Hematopoietic multipotent progenitor cell treated with erythropoietin and hydrocortisone succinate and interleukin-3 and kit ligand, for 8 days (in vitro differentiated cells): ENCODE measurements around the gene RBM26.

ENCODE experiments used
- DNase-seq: peaks from one replicate; pipeline ENCODE4 v3.0.0-alpha.2; 2015

Gene RBM26

DNA sequence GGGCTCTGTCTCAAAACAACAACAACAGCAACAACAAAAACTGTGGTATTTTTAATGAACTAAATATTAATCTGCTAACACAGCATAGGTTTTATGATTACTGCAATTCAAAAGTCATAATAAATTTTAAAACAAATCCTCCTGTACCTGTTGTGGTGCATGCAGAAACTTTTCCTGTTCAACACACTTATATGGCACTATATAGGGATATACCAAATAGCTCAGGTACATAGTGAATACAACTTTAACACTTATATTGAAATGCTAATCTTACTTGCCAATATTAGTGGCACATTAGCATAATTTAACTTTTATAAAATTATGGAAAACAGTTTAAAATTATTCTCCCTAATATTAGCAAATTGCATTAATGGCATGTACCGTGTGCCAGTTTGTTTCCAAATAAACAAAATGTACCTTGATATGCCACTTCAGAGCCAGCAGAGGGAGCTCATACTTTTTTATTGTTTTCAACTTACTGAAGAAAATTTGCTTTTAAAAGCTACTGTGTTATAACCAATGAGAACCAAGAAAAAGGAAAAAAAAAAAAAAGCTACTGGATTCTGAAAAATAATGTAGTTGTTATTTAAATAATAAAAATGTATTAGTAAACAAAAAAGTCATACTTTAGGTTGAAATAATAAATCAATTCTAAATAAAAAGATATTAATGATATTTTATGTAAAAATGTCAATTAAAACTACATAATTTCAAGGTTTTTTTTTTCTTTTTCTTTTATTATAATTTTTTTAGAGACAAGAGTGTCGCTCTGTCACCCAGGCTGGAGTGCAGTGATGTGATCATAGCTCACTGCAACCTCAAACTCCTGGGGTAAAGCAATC lies 18.0 kb upstream of the RBM26 start:
- DNase-seq, result peak; percentile 70

DNA sequence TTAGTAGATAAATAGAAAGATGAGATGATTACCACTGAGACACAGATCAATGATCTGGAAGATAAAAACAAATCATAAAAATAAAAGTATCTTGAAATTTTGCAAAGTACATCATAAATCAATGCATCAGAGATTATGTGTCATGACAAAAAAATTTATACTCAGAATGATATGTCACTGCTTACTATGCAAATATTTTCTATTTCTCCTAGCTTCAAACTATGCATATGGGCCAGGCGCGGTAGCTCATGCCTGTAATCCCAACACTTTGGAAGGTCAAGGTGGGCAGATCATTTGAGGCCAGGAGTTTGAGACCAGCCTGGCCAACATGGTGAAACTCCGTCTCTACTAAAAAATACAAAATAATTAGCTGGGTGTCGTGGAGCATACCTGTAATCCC lies 17.3 kb upstream of the RBM26 start:
- DNase-seq, result no peak

DNA sequence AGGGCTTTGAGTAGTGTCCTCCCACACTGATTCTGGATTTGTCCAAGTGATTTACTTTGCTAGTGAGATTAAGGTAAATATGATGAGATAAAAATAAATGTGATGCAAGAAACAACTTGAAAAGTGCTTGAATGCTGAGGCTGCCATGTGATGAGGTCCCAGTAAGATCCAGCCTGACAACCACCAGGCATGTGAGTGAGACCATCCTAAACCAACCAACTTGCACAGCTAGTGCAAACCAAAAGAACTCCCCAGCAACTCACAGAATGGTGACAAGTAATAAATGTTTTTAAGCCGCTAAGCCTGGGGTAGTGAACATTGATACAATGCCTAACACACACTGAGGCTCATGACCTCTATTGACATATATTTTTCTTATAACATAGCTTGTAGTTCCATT lies 13.3 kb upstream of the RBM26 start:
- DNase-seq, result no peak

DNA sequence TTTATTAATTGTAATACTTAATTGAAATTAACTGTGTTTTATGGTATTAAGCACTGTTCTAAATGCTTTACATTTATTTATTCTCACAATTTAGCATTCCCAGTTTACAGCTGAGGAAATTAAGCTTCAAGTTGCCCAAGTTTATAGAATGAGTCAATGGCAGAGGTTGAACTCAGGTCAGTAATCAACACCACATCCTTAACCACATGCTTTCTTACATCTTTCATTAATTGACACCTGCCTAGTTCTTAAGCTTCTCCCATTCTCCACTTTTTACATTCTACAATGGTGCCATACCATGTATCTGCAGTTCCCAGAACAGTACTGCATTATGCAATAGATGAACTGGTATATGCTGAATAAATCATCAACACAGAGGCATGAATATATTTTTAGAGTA lies 11.7 kb upstream of the RBM26 start:
- DNase-seq, result no peak

DNA sequence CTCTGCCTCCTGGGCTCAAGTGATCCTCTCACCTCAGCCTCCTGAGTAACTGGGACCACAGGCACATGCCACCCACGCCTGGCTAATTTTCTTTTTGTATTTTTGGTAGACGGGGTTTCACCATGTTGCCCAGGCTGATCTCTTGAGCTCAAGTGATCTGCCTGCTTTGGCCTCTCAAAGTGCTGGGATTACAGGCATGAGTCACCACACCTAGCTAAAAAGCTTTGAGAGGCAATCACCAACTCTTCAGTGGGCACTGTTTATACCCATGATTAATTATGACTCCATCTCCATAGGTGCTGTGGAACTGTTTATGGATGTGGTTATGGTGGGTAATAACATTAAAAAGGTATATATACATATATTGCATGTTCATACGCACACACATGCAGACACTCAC lies 7.5 kb upstream of the RBM26 start:
- no peak for DNase-seq

DNA sequence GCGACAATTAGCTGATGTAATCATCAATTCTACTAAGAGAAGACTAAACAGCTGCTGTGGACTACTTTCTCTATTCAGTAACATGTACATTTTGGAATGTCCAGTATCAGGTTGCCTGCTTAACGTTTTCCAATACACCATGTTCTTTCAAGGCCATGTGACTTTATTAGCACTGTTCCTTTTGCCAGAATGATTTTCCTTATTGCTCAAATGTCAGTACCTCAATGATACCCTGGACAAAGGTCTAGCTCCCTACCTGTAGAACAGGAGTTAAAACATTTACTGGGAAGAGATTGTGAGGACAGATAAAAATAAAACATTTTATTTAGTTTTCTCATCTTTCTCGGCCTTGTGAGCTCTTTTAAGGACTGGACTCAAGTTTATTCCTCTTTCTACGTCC lies 3.8 kb upstream of the RBM26 start:
- DNase-seq, result no peak

DNA sequence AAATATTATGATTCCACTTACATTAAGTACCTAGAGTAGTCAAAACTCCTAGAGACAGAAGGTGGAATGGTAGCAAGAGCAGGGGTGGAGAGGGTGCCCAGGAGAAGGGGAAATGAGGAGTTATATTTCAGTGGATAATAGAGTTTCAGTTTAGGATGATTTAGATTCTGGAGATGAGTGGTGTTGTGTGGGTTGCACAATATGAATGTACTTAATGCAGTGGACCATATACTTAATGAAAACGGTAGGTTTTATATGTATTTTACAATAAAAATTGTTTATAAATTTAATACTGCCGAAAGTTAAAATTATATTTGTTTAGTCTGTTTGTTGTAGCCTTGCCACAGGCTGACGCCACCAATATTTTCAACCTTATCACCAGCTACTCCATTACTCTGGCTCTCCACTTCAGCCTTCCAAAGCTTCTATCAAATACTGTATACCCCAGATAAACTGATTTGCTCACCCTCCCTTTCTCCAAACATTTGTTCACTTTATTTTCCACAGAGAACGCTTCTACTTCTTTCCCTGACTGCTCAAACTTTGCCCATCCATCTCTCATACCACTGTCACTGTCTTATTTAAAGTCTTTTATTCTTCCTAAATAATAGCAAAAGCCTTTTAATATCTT lies 1.4 kb upstream of the RBM26 start:
- no peak for DNase-seq

DNA sequence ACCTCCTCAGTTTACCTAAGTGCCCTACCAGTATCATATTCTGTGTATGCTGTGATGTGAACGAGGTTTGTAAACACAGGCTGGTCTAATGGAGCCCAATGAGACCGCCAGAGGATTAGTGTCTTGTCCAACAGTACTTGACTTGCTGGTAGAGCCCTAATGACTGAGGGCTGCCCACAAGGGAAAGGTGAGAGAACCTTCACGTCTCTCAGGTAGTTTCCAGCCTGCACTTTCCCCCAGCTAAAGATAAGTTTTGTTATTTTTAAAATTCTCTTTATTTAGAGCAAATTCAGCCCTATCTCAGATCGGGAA lies 498 bp upstream of the RBM26 start:
- no peak for DNase-seq

DNA sequence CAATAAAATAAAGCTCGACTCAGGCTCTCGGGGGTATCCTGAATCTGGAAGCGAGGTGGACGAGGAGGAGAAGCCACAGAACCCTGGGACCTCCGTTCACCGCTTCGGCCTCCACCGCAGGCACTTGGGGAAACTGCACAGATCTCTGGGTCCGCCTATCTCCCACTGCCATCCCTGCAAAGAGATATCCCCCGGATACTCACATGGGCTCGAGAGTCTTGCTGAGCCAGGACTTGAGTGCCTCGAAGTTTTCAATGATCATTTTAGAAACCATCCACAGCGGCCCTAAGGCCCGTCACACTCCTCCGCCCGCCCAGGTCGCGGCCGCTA lies 589 bp downstream of the RBM26 start:
- peak; percentile 47 for DNase-seq

DNA sequence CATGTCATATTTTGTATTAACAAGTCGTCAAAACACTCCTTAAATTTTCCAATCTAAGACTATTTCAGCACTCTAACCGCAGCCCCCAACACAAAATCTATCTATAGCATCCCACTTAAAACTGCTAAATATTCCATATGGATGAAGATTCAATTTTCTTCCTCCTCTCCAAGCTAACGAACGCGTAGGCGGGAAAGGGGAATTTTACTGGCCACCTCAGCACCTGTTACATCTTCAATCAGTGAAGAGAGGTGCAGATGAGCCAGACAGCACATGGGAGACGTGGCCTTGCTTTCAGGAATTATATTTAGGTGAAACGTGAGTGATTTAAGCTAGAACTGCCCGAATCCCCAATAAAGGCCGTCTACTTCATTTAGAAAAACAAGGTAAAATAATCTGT lies 1.1 kb downstream of the RBM26 start:
- no peak for DNase-seq

DNA sequence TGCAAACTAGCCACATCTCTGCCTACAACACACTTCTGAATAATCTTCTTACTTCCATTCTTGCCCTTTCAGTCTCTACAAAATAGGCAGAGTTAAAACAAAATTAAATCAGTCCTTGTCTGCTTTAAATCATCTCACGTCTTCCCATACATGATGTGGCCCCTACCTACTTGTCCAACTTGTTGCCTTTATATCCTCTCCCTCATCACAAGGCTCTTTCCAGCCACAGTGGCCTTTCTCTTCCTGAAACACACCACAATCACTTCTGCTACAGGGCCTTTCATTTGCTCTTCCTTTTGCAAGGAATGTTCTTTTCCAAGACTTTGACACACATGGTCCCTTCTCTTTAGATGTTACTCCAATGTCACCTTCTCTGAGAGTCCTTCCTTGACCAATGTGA lies 1.7 kb downstream of the RBM26 start:
- no peak for DNase-seq

DNA sequence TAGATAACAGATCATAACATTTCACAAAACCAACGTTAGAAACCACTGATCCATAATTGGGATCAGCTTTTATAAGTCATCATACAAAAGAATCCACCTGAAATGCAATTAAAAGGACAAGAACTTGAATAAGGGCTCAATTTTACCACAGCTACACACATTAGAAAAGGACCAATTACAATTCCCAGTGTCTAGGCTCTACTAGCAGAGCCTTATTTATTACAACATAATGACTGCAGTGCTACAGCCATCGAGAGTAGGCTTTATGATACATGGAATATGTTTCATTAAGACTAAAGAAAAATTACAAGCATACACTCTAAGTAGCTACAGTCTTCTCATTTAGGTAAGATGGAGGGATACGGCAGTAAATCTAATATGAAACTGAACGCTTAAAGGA lies 2.9 kb downstream of the RBM26 start:
- no peak for DNase-seq

DNA sequence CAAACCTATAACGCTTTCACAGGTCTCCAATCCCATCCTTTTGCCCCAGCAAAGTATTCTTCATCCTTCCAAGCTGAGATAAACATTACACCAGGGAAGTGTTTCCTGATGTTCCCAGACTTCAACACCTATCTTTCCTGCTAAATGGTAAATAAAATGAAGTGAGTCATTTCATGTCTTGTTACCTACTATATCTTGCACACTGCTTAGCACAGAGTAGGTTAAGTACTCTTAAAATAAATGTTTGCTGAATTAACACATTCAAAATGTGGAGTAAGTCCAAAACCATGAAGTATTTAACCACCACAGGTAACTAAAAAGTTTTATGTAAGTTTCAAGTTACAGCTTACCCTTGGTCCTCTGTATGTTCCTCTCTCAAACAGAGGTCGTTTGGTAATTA lies 3.4 kb downstream of the RBM26 start:
- DNase-seq, result no peak

DNA sequence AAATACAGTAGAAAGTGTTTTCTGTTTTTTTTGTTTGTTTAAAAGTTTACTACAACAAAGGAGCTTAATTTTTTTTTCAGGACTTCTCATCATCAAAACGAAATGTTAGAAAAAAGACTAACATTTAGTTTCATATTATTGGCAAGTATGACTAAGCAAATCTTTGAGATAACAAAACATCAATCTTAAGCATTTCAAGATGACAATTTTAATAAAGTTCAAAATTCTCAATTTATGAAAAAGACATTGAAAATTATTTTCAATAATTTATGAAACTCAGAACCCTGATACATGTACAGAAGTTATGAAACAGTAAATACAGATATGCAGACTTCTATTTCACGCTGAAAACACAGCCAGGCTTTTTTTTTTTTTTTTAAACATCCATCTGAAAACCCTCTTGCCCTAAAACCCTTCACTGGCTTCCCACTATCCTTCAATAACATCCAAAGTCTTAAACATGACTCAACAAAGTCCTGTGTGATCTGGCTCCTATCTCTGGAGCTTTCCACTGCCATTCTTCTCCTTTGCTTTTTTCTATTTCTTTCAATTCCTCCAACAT lies 3.9 kb downstream of the RBM26 start:
- no peak for DNase-seq

DNA sequence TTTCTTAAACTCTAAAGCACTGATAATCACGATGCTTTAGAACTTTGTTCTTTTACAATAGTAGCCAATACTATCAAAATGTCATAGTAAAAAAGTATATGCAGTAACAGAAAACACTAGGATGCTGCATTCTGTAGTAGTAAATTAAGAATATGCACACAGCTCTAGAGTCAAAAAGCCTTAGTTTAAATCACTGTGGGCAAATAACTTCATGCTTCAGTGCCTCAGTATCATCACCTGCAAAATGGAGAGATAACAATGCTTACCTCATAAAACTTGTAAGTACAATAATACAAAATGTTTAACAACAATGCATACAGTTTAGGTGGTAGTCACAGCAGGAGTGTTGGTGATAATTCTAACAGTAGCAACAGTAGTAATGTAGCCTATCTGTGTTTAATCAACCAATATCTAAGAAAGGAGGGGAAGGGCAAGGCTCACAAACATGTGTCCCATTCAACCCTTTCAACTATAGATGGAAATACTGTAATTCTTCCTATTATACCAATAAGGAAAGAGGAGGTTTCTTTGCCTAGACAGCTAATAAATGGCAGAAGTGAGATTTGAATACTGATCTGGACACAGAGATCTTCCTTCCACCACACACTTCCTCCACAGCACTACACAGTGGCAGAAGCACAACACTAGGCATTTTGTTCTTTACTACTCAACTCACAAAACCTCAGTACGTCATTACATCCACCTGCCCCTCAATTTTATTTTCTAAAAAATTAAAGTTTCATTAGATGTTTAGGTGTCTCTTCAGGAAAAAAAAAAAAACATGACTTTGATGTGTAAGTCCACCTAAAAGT lies 4.6 kb downstream of the RBM26 start:
- DNase-seq, result no peak

DNA sequence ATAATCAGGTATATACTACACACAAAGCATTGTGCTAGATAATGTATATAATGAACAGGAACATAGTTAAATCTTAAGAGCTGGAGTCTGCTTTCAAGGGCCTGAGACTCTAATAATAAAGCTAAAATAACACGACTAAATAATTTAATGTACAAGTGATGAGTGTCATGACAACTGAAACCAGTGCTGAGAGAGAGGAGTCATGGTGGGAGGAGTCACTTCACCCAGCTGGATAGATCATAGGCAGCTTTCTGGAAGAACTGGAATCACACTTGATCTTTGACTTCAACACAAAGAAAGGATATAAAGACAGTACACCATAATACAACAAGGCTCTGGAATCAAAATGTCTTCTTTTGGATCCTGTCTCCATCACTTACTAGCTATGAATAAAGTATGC lies 7.1 kb downstream of the RBM26 start:
- no peak for DNase-seq

DNA sequence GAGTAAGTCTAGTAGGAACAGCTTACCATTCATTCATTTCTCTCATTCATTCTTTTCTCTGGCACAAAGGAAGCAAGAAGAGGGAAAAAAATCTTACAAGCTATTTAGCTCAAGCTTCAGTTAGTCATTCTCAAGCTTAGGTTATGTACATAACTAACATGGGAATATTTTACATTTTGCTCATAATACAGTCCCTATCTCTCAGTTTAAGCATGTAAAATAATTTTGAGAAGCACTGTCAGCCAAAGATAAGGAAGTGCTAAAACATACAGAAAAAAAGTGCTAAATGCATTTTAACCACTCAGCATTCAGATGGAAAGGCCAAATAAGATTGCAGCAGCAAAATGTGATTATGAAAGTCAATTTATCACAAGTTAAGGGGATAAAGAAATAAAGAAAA lies 7.9 kb downstream of the RBM26 start:
- peak; percentile 70 for DNase-seq

DNA sequence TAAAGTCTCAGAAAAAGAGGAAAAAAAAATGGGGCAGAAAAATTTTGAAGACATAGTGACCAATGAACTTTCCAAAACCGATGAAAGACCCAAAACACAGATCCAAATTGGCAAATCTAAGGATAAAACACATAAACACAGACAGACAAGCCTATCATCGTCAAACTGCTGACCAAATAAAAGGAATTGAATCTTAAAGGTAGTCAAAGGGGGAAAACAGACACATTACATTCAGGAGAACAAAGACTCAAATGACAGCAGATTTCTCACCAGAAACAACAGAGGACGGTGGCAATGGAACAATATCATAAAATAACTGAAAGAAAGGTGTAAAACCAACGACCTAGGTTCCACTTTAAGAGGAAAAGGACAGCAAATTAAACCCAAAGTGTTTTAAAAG lies 10.2 kb downstream of the RBM26 start:
- DNase-seq, result no peak

DNA sequence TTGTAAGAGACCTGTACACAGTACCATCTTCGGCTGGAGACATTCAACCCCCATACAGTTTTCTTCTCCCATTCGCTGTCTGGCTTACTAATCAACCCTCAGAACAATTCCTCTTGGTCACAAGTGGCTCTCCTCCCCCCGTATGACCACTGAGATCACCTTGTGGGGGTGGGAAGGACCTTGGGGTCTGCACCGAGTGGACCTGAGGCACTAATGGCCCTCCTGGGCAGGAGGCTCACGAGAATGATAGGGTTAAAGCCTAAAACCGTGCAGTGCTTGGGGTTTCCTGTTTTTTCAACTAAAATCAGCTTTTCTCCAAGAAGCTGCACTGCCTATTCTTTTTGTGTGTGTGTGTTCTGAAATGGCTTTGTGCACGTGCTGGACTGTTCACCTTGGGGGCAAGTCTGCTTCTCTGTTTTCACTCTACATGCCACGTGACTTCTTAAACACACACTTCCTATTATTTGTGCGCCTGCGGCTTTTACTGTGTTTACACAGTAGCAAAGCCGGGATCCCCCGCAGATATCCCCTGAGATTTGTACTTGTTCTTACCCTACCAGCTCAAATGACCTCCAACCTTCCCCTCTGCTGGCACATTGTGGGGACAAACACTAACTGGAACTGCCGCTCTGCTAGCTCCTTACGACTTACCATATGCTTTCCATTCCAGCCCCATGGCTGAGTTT lies 12.3 kb downstream of the RBM26 start:
- DNase-seq, result no peak

DNA sequence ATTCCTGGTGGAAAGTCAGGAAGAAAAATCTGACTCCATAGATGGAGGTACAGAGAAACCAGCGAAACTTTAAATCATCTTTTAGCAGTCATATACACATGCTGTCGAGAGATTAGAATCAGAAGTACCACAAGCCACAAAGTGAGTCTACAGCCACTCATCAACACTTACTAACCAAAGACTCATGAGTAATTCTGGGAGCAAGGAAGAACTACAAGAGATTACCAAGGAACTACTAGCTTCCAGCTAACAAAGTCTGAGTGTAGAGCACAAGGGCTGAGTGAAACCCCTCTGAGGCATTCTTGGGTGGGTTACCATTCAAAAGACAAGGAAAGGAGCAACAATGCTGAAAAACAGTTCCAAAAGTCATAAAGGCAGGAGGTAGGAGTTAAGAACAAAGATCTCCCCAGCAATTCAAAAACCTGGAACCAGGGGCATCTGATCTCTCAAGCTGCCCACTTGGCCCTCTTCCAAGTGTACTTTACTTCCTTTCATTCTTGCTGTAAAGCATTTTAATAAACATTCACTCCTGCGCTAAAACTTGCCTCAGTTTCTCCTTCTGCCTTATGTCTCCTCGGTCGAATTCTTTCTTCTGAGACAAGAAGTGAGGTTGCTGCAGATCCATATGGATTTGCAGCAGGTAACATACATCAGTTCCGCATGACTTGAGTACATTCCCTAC lies 13.0 kb downstream of the RBM26 start:
- DNase-seq, result peak; percentile 75

DNA sequence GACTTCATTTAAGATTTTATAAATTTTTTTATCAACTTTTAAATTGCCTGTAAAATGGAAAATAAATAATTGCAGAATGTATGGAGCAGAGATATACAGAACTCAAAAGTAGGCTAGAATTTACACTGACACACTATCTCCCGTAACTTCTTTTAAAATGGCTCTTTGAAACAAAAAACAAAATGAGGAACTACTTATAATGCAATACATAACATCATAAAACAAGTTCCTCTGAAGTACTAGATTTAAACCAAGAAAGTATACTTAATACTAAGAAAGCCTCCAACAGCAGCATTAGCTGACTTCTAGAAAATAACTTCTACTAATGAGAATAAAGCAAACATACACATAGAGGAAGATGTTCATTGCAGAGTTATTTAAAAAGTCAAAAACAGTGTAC lies 17.0 kb downstream of the RBM26 start:
- DNase-seq, result no peak

DNA sequence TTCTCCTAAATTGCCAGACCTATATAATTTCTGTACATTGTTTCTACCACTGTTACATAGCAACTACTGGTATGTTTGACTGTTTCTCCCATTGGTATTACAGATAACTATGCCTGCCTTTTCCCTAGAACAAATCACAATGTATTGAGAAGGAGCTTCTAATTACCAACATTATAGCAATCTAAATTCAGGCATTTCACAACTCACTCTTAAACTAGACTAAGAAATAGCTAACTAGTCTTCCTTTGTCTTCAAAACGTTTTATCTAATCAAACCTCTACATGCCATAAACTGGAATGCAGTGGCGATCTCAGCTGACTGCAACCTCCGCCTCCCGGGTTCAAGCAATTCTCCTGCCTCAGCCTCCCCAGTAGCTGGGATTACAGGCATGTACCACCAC lies 18.2 kb downstream of the RBM26 start:
- no peak for DNase-seq
